HCT116 (cell line): ENCODE measurements around the gene ADAMTSL5.

ENCODE experiments used
- CTCF ChIP-seq, 3 experiments: fragments of 200-600 bp in 1 of 3; sonication (generic) in 1 of 3; IDR thresholded peaks in 2 of 3; conservative IDR thresholded peaks in 1 of 3; 2 replicates each; pipeline ENCODE4 v1.5.1; 2012 to 2017; ENCODE audit warnings: low read depth in 2 of 3, low read length in 2 of 3, antibody characterized with exemption in 1 of 3, borderline replicate concordance in 1 of 3, control low read depth in 1 of 3, mild to moderate bottlenecking in 1 of 3, mixed read lengths in 1 of 3, mixed run types in 1 of 3, moderate library complexity in 1 of 3; ENCODE audit not compliant: insufficient read depth in 1 of 3
- ZFX ChIP-seq: fragments of 450-650 bp; IDR thresholded peaks from 2 replicates; pipeline ENCODE4 v1.6.1; 2017

- TF ChIP-seq ZFX = no peak
- no peak for TF ChIP-seq CTCF (IDR thresholded peaks at IDR 0.05 in 2 of 3, conservative IDR thresholded peaks at IDR 0.05 in 1 of 3; ENCODE audit: borderline replicate concordance in 1 of 3, insufficient read depth in 1 of 3, low read depth in 2 of 3, low read length in 2 of 3)
Measured at GRCh38 chr19:1524972-1525325, 12.1 kb upstream of the ADAMTSL5 start.
